HG03045 (cell line): ENCODE data around the gene RAB7A.

Source experiments
- ATAC-seq: cut with Tn5 transposase; IDR thresholded peaks from one replicate; pipeline ENCODE4 v1.9.1; 2021; ENCODE audit warnings: mild to moderate bottlenecking, moderate library complexity; ENCODE audit not compliant: unreplicated experiment

RAB7A gene

GRCh38 chr3:128726023-128727016, at the start of gene RAB7A:
Gene RAB7A, plus strand, starts transcription at chr3:128726183. Its CDS starts 69,185 bp downstream, at chr3:128795368.
- ATAC-seq, result peak; percentile 91

- no peak for ATAC-seq
Observed at GRCh38 chr3:128679338-128679737, 46.6 kb upstream of the RAB7A start.

DNA sequence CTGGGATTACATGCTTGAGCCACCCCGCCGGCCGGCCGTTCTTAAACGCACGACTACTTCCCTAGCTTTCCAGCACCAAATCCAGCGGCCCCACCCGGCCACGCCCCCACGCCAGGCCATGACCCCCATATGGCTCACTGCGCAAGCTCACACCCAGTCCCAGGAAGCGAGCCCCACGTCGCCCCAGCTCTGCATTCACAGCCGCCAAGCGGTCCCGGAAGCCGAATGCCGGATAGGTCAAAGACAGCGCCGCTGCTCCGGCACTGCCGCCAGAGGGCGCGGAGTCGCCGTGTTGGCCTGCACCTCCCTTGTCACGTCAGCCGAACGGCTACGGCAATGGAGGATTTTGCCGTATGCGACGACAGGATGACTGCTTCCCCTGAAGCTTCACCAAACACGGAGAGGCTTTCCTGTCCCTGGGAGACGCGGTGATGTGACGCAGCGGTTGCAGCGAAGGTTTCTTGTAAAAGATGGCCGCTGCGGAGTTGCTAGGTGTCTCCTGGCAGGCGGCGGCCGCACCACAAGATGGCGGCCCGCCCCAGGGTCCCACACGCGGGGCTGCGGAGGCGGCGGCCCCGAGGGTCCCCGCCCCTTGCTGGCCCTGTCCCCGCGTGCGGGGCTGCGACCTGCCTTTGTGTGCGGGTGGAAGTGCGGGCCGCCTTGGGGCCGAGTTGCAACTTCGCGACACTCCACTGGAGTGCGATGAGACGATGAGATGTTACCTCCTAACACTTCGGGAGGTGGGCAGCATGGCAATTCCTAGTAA, 45.2 kb upstream of the RAB7A start:
- peak; percentile 96 for ATAC-seq

DNA sequence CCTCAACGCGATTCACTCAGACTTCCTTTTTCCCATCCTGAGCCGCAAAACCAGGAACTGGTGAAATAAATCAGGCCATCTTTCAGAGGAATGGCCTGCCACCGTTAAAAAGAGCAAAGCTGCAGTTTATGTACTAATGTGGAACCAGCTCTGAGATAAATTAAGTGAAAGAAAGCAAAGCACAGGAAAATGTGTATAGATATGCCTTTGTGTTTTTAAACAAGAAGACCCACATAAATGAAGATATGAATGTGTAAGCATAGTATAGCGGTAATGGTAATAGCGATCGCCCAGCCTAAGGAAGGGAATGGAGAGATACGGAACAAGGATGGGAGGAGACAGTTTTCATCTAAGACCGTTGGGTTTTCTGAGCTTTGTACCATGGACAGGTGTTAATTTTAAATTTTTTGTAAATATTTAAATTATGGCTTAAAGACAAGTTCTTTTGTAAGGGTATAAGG, 44.6 kb upstream of the RAB7A start:
- no peak for ATAC-seq

GRCh38 chr3:128683957-128684356, 42.0 kb upstream of the RAB7A start:
- no peak for ATAC-seq

- no peak for ATAC-seq
Observed at GRCh38 chr3:128684986-128685726, 40.8 kb upstream of the RAB7A start.

DNA sequence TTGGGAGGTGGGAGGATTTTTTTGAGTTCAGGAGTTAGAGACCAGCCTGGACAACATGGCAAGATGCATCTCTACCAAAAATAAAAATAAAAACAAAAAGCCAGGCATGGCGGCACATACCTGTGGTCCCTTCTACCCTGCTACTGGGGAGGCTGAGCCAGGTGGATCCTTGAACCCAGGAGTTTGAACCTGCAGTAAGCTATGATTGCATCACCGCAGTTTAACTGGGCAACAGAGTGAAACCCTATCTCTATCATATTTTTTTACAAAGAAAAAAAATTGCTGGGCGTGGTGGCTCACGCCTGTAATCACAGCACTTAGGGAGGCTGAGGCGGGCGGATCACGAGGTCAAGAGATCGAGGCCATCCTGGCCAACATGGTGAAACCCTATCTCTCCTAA, 39.5 kb upstream of the RAB7A start:
- no peak for ATAC-seq

- ATAC-seq, result no peak
Observed at GRCh38 chr3:128689060-128689459, 36.9 kb upstream of the RAB7A start.

DNA sequence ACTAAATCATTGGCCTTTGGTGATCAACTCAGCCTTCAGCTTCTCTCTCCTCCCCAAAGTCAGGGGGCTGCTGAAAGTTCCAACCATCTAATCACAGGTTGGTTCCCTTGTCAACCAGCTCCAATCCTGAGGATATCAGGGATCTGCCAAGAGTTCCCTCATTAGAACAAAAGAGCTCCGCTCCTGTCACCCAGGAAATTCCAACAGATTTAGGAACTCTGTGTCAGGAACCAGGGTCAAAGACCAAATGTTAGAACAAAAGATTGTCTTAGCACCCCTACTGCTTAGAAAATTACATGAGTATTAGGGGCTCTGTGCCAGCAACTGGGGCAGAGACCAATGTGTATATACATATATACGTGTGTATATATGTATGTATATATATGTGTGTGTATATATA, 32.3 kb upstream of the RAB7A start:
- ATAC-seq, result no peak

DNA sequence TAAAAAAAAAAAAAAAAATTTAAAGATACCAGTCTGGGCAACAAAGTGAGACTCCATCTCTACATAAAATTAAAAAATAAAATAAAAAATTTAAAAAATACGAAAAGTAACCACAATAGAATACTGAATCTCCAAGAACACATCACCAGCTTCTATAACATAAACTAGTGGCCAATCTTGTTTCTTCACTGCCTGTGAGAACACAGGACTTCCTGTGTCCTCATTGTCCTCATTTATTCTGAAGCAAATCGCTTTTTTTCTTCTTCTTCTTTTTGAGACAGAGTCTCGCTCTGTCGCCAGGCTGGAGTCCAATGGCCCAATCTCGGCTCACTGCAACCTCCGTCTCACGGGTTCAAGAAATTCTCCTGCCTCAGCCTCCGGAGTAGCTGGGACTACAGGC, 28.6 kb upstream of the RAB7A start:
- ATAC-seq, result no peak

DNA sequence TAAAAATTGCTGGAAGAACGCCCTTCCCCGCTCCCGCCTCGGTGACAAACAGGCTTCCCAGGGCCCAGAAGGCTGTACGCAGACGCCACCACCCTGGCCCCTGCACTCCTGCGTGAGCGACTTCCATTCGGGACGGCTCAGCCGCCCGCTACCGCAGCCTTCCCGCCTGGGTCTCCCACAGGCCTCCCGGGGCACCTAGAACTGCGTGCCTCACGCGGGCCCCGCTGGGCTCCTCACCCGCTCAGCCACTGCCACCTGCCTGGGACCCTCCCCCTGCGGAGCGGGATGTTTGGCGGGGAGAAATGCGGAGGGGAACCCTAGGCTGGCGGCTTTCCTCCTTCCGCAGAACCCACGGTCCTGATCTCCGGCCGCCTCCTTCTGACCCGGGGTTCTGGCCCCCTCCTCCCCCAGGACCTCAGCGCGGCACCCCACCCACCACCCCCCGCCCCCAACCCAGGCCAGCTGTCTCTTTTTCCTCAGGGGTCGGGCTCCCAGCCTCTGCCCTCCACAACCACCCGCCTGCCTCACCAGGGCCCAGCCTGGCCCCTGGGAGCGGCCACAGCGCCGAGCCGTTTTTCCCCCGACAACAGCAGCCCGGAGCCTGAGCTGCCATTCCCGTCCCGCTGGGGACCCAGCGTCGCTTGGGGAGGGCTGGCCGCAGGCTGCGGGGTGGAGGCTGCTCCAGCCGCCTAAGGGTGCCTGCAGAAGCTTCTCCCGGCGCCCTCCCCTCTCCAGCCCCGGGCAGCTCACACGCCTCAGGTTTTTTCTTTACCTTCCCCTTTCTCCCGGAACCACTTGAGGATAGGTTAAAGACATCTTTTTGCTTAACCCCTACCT, 27.6 kb upstream of the RAB7A start:
- ATAC-seq, result no peak

DNA sequence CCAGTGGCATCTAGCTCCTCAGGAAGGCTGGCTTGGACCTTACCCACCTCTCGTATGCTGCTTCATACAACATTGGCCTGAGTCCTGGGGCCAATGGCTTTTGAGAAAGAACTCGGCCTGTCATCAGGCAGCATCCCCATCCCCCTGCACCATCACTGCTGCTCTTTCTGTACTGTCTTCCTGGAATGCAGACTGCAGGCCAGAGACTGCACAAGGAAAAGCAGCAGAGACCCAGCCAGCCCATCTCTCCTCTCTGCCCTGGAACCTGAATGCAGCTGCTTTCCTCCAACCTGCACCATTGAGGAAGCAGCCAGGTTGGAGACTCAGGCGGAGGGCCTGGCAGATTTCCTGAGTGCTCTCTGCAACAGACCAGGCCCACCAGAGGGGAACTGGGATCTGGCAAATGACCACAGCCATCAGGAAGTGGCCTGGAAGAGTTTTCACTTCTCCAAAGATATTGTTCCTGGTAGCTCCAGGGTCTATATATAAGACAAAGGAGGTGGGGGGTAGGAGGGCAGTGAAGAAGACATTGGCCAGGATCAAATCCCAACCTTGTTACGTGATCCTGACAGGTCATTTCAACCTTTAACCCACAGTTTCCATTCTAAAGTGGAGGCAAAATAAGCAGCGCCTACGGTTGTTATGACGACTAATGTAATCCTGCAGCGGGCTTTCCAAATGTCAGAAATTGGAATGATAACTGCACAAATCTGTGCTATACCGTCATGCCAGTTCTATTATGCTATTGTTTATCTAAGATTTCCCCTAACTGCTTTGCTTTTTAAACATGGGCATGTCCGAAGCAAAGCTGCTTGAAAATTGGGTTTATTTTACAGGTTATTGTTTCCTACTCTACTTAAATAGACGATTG, 24.4 kb upstream of the RAB7A start:
- ATAC-seq, result no peak

- no peak for ATAC-seq
Observed at GRCh38 chr3:128702391-128702790, 23.6 kb upstream of the RAB7A start.

GRCh38 chr3:128703561-128703960, 22.4 kb upstream of the RAB7A start:
- no peak for ATAC-seq

DNA sequence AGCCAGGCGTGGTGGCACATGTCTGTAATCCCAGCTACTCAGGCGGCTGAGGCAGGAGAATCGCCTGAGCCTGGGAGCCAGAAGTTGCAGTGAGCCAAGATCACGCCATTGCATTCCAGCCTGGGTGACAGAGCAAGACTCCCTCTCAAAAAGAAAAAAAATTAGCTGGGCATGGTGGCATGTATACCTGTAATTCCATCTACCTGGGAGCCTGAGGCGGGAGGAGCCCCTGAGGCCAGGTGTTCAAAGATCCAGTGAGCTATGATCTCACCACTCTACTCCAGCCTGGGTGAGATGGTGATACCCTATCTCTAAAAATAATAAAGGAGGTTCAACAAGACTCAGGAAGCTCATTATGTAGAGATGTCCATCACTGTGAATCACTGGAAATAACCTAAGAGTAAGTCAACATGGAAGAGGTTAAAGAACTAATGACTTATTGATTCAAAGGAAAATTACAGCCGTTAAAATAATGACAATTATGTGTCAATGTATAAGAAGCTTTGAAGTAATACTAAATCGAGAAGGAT, 19.8 kb upstream of the RAB7A start:
- ATAC-seq, result no peak

DNA sequence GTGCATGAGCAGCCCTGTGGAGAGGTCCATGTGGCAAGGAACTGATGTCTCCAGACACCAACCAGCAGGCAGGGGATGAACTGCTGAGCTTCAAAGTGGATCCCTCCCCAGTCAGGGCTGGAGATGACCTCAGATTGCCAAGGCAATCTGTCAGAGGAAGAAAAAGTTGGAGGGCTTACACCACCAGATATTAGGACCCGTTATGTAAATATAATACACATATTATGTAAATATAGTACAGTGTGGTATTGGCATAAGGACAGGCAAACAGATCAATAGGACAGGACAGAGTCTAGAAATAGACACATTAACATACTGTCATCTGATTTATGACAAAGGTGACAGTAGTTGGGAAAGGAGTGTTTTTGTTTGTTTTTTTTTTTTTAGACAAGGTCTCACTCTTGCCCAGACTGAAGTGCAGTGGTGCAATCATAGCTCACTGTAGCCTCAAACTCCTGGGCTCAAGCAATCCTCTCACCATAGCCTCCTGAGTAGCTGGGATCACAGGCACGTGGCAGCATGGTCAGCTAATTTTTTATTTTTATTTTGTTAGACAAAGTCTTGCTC, 18.0 kb upstream of the RAB7A start:
- ATAC-seq, result no peak

- ATAC-seq, result no peak
Observed at GRCh38 chr3:128709038-128709437, 16.9 kb upstream of the RAB7A start.

- ATAC-seq, result no peak
Observed at GRCh38 chr3:128709506-128710210, 16.3 kb upstream of the RAB7A start.
